Activated gamma-delta T cell treated with anti-CD3 and anti-CD28 coated beads, Interleukin-2, amount 50 U/mL, for 16 hours (primary cell): Measurements from ENCODE around the gene PAFAH1B1.
"Not testable (repeated sequence)": the region's sequence is repeated elsewhere in the genome, so short reads cannot be mapped to it uniquely, and the experiment has no call there.

ENCODE experiments used
- DNase-seq: peaks from one replicate; pipeline ENCODE4 v3.0.0-alpha.2; 2020; ENCODE audit warnings: low read depth

The PAFAH1B1 gene

GRCh38 chr17:2689411-2690164, 96.1 kb downstream of the PAFAH1B1 start:
- no peak for DNase-seq

GRCh38 chr17:2690165-2691068, 97.0 kb downstream of the PAFAH1B1 start:
- no peak for DNase-seq

GRCh38 chr17:2691069-2691871, 97.8 kb downstream of the PAFAH1B1 start:
- DNase-seq: no peak

GRCh38 chr17:2691965-2692780, 98.7 kb downstream of the PAFAH1B1 start:
- no peak for DNase-seq

- DNase-seq: no peak
Observed at GRCh38 chr17:2692781-2693135, 99.3 kb downstream of the PAFAH1B1 start.

GRCh38 chr17:2693561-2694380, 100.3 kb downstream of the PAFAH1B1 start:
- DNase-seq: no peak

- no peak for DNase-seq
Observed at GRCh38 chr17:2694381-2695242, 101.2 kb downstream of the PAFAH1B1 start.

- no peak for DNase-seq
Observed at GRCh38 chr17:2695243-2695960, 101.9 kb downstream of the PAFAH1B1 start.

- no peak for DNase-seq
Observed at GRCh38 chr17:2695961-2696760, 102.7 kb downstream of the PAFAH1B1 start.

GRCh38 chr17:2697611-2698162, 104.2 kb downstream of the PAFAH1B1 start:
- no peak for DNase-seq

- not testable (repeated sequence) for DNase-seq
Observed at GRCh38 chr17:2699216-2699805, 105.9 kb downstream of the PAFAH1B1 start.

GRCh38 chr17:2700030-2700490, 106.6 kb downstream of the PAFAH1B1 start:
- DNase-seq: no peak

GRCh38 chr17:2700491-2701141, 107.2 kb downstream of the PAFAH1B1 start:
- DNase-seq: no peak

GRCh38 chr17:2701161-2701995, 107.9 kb downstream of the PAFAH1B1 start:
- no peak for DNase-seq

GRCh38 chr17:2701996-2702741, 108.7 kb downstream of the PAFAH1B1 start:
- no peak for DNase-seq
